GM21423 (cell line): ENCODE results near the gene CDIP1.

Experiments used
- ATAC-seq: cut with Tn5 transposase; IDR thresholded peaks from one replicate; pipeline ENCODE4 v1.9.1; 2021; ENCODE audit warnings: mild to moderate bottlenecking, moderate library complexity; ENCODE audit not compliant: unreplicated experiment

Gene CDIP1

GRCh38 chr16:4494746-4495490 lies 43.7 kb downstream of the CDIP1 start:
- no peak for ATAC-seq

GRCh38 chr16:4491898-4492297 lies 46.7 kb downstream of the CDIP1 start:
- no peak for ATAC-seq

GRCh38 chr16:4489030-4489429 lies 49.5 kb downstream of the CDIP1 start:
- ATAC-seq = no peak

- no peak for ATAC-seq
Observed at GRCh38 chr16:4488499-4488967, 50.0 kb downstream of the CDIP1 start.

GRCh38 chr16:4487955-4488498 lies 50.5 kb downstream of the CDIP1 start:
- ATAC-seq = no peak

- no peak for ATAC-seq
Observed at GRCh38 chr16:4486126-4486893, 52.3 kb downstream of the CDIP1 start.

GRCh38 chr16:4481963-4482362 lies 56.6 kb downstream of the CDIP1 start:
- no peak for ATAC-seq

- ATAC-seq = no peak
Observed at GRCh38 chr16:4481526-4481925, 57.0 kb downstream of the CDIP1 start.

GRCh38 chr16:4477966-4478365 lies 60.6 kb downstream of the CDIP1 start:
- no peak for ATAC-seq

GRCh38 chr16:4475880-4476788 lies 62.4 kb downstream of the CDIP1 start, which contains the start of gene HMOX2:
Gene HMOX2 (plus strand): TSS chr16:4476398. CDS start chr16:4505525, 29,127 bp downstream.
- peak; percentile 77 for ATAC-seq

GRCh38 chr16:4474192-4474961 lies 64.2 kb downstream of the CDIP1 start, which contains the start of gene NMRAL1:
Gene NMRAL1 (minus strand): TSS chr16:4474625. CDS start chr16:4474132, 493 bp downstream.
- peak; percentile 52 for ATAC-seq

- ATAC-seq = no peak
Observed at GRCh38 chr16:4472880-4473279, 65.7 kb downstream of the CDIP1 start.

- no peak for ATAC-seq
Observed at GRCh38 chr16:4471869-4472268, 66.7 kb downstream of the CDIP1 start.

- ATAC-seq = no peak
Observed at GRCh38 chr16:4468972-4469371, 69.6 kb downstream of the CDIP1 start.

- no peak for ATAC-seq
Observed at GRCh38 chr16:4467916-4468315, 70.7 kb downstream of the CDIP1 start.

- ATAC-seq = no peak
Observed at GRCh38 chr16:4465977-4466779, 72.4 kb downstream of the CDIP1 start.

GRCh38 chr16:4463522-4464163 lies 74.9 kb downstream of the CDIP1 start:
- no peak for ATAC-seq

GRCh38 chr16:4461250-4462085 lies 77.1 kb downstream of the CDIP1 start:
- no peak for ATAC-seq
